Ectodermal cell (in vitro differentiated cells): ENCODE data around the gene ZNF507. TPM values are rescaled to one million over a fixed set of nuclear protein-coding genes. Genes with fewer than 3 reads are reported as not detected.

Source experiments
- H3K27ac ChIP-seq: 2 replicates; pipeline ENCODE4 v1.7.0; 2013; ENCODE audit warnings: mild to moderate bottlenecking, low read depth, low read length; ENCODE audit not compliant: insufficient read depth, poor library complexity, severe bottlenecking
- H3K27me3 ChIP-seq: 2 replicates; pipeline ENCODE4 v1.7.0; 2013; ENCODE audit warnings: mild to moderate bottlenecking, low read length; ENCODE audit not compliant: insufficient read depth, control insufficient read depth, poor library complexity, severe bottlenecking
- H3K36me3 ChIP-seq: one replicate; pipeline ENCODE4 v1.7.0; 2013; ENCODE audit warnings: low read length; ENCODE audit not compliant: control insufficient read depth, insufficient read depth
- H3K4me1 ChIP-seq: one replicate; pipeline ENCODE4 v1.7.0; 2013; ENCODE audit warnings: low read length; ENCODE audit not compliant: control insufficient read depth, insufficient read depth
- H3K4me3 ChIP-seq: 2 replicates; pipeline ENCODE4 v1.7.0; 2013; ENCODE audit warnings: low read depth, low read length, control low read depth; ENCODE audit not compliant: insufficient read depth
- H3K9me3 ChIP-seq: 2 replicates; pipeline ENCODE4 v1.7.0; 2013; ENCODE audit warnings: mild to moderate bottlenecking, low read length, moderate library complexity; ENCODE audit not compliant: control insufficient read depth
- WGBS, 2 experiments: methylation state at CpG; one replicate each; pipeline ENCODE4 v1.1.7; 2013; ENCODE audit warnings: missing lambda C conversion rate in 2 of 2; 5-methylcytosine and 5-hydroxymethylcytosine counted together
- polyA plus RNA-seq, 4 experiments: library from polyadenylated mRNA; stranded (reverse); fragments of 50-300 nt; gene quantifications; one replicate each; pipeline ENCODE4 v1.2.3, GENCODE V29; 2013

Gene ZNF507
- 32.8 TPM for polyA plus RNA-seq (2013, experiment 1 of 4)
- 33.3 TPM for polyA plus RNA-seq (2013, experiment 2 of 4)
- 22.5 TPM for polyA plus RNA-seq (2013, experiment 3 of 4)
- polyA plus RNA-seq (2013, experiment 4 of 4): 27.6 TPM

DNA sequence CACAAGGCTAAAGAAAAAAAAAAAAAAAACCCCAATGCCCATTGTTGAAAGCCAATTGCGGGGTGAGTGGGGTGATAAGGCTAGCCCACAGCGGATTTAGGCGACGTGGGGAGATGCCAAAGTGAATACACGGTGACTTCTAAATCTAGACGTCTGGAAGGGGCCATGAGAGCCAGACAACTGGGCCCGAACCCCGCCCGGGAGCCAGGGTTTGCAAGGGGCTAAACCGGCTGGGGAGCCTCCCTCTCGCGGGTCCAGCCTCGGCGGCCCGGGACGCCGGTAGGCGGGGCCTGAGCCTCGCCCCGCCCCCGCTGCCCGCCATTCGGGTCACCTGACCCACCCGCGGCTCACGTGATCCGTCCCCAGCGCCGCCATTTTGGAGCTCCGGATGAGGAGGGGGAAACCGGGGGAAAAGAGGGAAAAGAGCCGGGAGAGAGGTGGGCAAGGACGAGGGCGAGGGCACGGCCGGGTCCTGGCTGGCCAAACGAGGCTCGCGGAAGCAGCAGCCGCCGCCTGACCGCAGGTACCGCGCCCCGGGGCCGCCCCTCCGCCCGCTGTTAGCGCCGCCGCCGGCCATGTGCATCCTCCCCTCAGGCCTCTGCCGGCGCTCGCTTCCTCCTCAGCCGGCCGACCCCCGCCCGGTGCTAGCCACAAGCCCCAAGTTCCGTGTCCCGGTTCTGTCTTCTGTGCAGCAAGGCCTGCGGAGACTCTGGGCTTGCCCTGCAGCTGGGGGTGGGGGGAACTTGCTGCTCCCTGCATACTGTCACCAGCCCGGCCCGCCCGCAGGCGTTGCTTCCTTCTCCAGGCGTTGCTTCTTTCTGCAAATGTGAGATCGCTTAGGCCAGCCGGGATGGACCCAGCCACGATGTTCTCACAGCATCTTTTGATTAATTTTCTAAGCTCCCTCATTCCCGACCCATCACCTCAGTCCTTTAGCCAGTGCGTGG lies at the start of gene ZNF507:
ZNF507 (plus strand) TSS at position 350 of the 947 bp plus-strand sequence. CDS start 7,221 bp downstream, outside the sequence.
- 6% methylated on average over 72 of the region's 72 CpGs for WGBS, 2 experiments

GRCh38 chr19:32296694-32297093 lies 48.7 kb upstream of the ZNF507 start:
- no peak overlapping the region for H3K27ac ChIP-seq

More for the DNA sequence above, at the start of gene ZNF507:
- Histone ChIP-seq H3K27ac (peak within 1 kb of the TSS; percentile 58), H3K4me1 (peaks cover 4% of the 10 kb centered on the region), H3K36me3 (peaks cover 5% of the 10 kb centered on the region), H3K9me3 (no peaks in the 10 kb centered on the region), H3K27me3 (no peaks in the 10 kb centered on the region), H3K4me3 (peak within 1 kb of the TSS; percentile 62)

DNA sequence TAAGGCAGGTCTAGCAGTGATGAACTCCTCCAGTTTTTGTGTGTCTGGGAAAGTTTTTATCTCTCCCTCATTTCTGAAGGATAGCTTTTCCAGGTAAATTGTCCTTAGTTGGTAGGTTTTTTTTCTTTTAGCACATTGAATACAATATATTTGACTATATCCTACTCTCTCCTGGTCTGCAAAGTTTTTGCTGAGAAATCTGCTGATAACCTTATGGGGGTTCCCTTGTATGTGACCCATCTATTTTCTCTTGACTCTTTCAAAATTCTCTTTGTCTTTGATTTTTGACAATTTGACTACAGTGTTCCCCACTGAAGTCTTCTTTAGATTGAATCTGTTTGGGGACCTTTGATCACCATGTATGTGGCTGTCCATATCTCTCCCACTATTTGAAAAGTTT lies 42.6 kb upstream of the ZNF507 start:
- Histone ChIP-seq H3K36me3 (no peaks in the 10 kb centered on the region), H3K27ac (no peak overlapping the region), H3K27me3 (no peaks in the 10 kb centered on the region), H3K4me1 (no peaks in the 10 kb centered on the region), H3K4me3 (no peak overlapping the region), H3K9me3 (no peaks in the 10 kb centered on the region)

More at GRCh38 chr19:32296694-32297093, 48.7 kb upstream of the ZNF507 start:
- H3K4me3 ChIP-seq: no peak overlapping the region
- no peaks in the 10 kb centered on the region for H3K4me1 ChIP-seq
- no peaks in the 10 kb centered on the region for H3K27me3 ChIP-seq
- 91 to 95% methylated on average over 1 of the region's 1 CpG for WGBS, 2 experiments
- H3K9me3 ChIP-seq: no peaks in the 10 kb centered on the region
- H3K36me3 ChIP-seq: no peaks in the 10 kb centered on the region

GRCh38 chr19:32303193-32303592 lies 42.2 kb upstream of the ZNF507 start:
- Histone ChIP-seq H3K36me3 (no peaks in the 10 kb centered on the region), H3K9me3 (no peaks in the 10 kb centered on the region), H3K27ac (no peak overlapping the region), H3K4me3 (no peak overlapping the region), H3K27me3 (no peaks in the 10 kb centered on the region), H3K4me1 (no peaks in the 10 kb centered on the region)
- WGBS, 2 experiments: 75% methylated on average over 1 of the region's 1 CpG; no CpG with 5 or more reads in 1 of the 2 experiments

DNA sequence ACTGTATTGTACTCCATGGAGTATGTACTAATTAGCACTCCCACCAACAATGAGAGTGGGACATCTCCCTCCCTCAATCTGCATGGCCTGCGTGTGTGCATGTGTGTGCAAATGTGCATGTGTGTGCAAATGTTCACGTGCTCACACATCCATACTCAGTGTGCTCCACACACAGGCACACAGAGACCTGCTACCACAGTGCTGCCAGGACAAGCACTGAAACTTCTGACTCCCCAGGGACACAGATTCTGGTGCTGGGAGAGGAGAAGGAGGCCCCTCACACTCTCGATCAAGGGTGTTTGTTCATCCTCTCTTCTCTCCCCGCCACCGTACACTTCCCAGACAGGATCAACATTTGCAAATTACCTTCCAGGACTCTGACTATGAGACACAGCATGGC lies 37.8 kb upstream of the ZNF507 start:
- H3K27ac ChIP-seq: no peak overlapping the region
- no peaks in the 10 kb centered on the region for H3K4me1 ChIP-seq
- no peaks in the 10 kb centered on the region for H3K27me3 ChIP-seq
- H3K4me3 ChIP-seq: no peak overlapping the region
- H3K9me3 ChIP-seq: no peaks in the 10 kb centered on the region
- no peaks in the 10 kb centered on the region for H3K36me3 ChIP-seq
- WGBS, 2 experiments: 86 to 92% methylated on average over 5 of the region's 5 CpGs

DNA sequence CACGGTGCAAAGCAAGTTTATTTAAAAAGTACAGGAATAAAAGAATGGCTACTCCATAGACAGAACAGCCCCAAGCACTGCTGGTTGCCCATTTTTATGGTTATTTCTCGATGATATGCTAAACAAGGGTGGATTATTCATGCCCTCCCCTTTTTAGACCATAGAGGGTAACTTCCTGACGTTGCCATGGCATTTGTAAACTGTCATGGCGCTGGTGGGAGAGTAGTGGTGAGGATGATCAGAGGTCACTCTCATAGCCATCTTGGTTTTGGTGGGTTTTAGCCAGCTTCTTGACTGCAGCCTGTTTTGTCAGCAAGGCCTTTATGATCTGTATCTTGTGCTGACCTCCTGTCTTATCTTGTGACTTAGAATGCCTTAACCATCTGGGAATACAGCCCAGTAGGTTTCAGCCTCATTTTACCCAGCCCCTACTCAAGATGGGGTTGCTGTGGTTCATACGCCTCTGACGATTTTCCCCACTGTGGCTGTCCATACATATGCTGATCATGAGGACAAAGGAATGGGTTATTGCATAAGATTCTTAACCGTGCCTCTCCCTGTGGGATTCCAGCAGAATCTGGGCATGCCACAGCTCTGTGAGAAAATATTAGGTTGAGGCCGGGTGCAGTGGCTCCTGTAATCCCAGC lies 36.9 kb upstream of the ZNF507 start:
- Histone ChIP-seq H3K27ac (no peak overlapping the region), H3K27me3 (no peaks in the 10 kb centered on the region), H3K9me3 (no peaks in the 10 kb centered on the region), H3K4me3 (no peak overlapping the region), H3K4me1 (no peaks in the 10 kb centered on the region), H3K36me3 (no peaks in the 10 kb centered on the region)
- WGBS, 2 experiments: 66 to 67% methylated on average over 8 of the region's 8 CpGs

- no peaks in the 10 kb centered on the region for H3K36me3 ChIP-seq
- H3K9me3 ChIP-seq: no peaks in the 10 kb centered on the region
- peaks cover 4% of the 10 kb centered on the region for H3K4me1 ChIP-seq
- no peak overlapping the region for H3K4me3 ChIP-seq
- no peak overlapping the region for H3K27ac ChIP-seq
- H3K27me3 ChIP-seq: no peaks in the 10 kb centered on the region
- 91 to 92% methylated on average over 29 of the region's 29 CpGs for WGBS, 2 experiments
These were observed 35.6 kb upstream of the ZNF507 start for GRCh38 chr19:32309711-32310390.

GRCh38 chr19:32311371-32311770 lies 34.0 kb upstream of the ZNF507 start:
- H3K4me3 ChIP-seq: no peak overlapping the region
- no peaks in the 10 kb centered on the region for H3K27me3 ChIP-seq
- H3K36me3 ChIP-seq: no peaks in the 10 kb centered on the region
- no peaks in the 10 kb centered on the region for H3K9me3 ChIP-seq
- peaks cover 4% of the 10 kb centered on the region for H3K4me1 ChIP-seq
- no peak overlapping the region for H3K27ac ChIP-seq
- WGBS, 2 experiments: 92 to 94% methylated on average over 10 of the region's 10 CpGs

DNA sequence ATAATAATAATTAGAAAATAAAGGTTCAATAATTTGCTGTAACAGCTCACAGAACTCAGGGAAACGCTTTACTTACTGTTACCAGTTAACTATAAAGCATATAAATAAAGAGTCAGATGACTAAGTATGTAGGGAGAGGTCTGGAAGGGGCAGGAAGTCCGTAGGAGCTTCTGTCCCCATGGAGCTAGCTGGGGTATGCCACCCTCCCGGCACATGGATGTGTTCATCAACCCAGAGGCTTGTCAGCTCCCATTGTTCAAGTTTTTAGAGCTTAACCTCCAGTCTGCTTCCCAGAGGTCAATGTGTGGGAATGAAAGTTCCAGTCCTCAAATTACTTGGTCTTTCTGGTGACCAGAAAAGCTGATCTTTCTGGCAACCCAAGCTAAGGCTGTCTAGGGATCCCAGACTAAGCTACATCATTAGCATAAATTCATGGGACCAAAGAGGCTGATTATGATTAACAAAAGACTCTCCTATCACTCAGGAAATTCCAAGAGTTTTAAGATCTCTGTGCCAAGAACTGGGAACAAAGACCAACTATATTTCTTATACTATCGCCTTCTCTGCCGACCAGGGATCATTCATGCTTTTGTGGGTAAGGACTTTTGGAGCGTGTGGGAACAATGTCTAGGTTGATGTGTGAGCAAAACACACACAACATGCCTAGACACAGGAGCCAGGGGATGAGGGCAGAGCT lies 31.7 kb upstream of the ZNF507 start:
- WGBS, 2 experiments: 69 to 77% methylated on average over 5 to 6 of the region's 6 CpGs
- Histone ChIP-seq H3K27ac (peak overlapping the region; percentile 76), H3K27me3 (no peaks in the 10 kb centered on the region), H3K9me3 (no peaks in the 10 kb centered on the region), H3K4me3 (no peak overlapping the region), H3K36me3 (no peaks in the 10 kb centered on the region), H3K4me1 (peaks cover 4% of the 10 kb centered on the region)
